VCaP (cell line): ENCODE results near the gene CYP46A1.

ENCODE experiments used
- H3K27ac ChIP-seq: fragments of 450-650 bp; 2 replicates; pipeline ENCODE4 v1.5.1; 2017
- CTCF ChIP-seq: fragments of 450-650 bp; conservative IDR thresholded peaks from 2 replicates; pipeline ENCODE4 v1.5.1; 2017; ENCODE audit warnings: mild to moderate bottlenecking, moderate library complexity

Gene CYP46A1

GRCh38 chr14:99718031-99718810 lies 34.1 kb downstream of the CYP46A1 start:
- no peak for TF ChIP-seq CTCF

GRCh38 chr14:99718811-99719192 lies 34.7 kb downstream of the CYP46A1 start:
- H3K27ac ChIP-seq: no peak overlapping the region
- TF ChIP-seq CTCF: no peak

More at GRCh38 chr14:99718031-99718810, 34.1 kb downstream of the CYP46A1 start:
- H3K27ac ChIP-seq: no peak overlapping the region

- no peak for TF ChIP-seq CTCF
- H3K27ac ChIP-seq: no peak overlapping the region
Observed at GRCh38 chr14:99720941-99721791, 37.1 kb downstream of the CYP46A1 start.

GRCh38 chr14:99721792-99722516 lies 37.9 kb downstream of the CYP46A1 start:
- no peak overlapping the region for H3K27ac ChIP-seq
- TF ChIP-seq CTCF: no peak

GRCh38 chr14:99722741-99723140 lies 38.6 kb downstream of the CYP46A1 start:
- no peak for TF ChIP-seq CTCF
- H3K27ac ChIP-seq: no peak overlapping the region

GRCh38 chr14:99724196-99724891 lies 40.2 kb downstream of the CYP46A1 start:
- H3K27ac ChIP-seq: no peak overlapping the region

More at GRCh38 chr14:99724196-99724891, 40.2 kb downstream of the CYP46A1 start:
- TF ChIP-seq CTCF: no peak
